Activated CD4-positive, alpha-beta T cell treated with anti-CD3 and anti-CD28 coated beads, Interleukin-2, Interleukin-4, amounts not matched to agents 100 ng/mL and 50 ng/mL, durations not matched to agents 16 hours and 8 hours (primary cell): ENCODE results near the gene OST4.

Source experiments
- DNase-seq: peaks from one replicate; pipeline ENCODE4 v3.0.0-alpha.2; 2020; ENCODE audit warnings: low spot score

Gene OST4

GRCh38 chr2:27051902-27052645 is 19.4 kb downstream of the OST4 start:
- DNase-seq, result peak; percentile 15

DNA sequence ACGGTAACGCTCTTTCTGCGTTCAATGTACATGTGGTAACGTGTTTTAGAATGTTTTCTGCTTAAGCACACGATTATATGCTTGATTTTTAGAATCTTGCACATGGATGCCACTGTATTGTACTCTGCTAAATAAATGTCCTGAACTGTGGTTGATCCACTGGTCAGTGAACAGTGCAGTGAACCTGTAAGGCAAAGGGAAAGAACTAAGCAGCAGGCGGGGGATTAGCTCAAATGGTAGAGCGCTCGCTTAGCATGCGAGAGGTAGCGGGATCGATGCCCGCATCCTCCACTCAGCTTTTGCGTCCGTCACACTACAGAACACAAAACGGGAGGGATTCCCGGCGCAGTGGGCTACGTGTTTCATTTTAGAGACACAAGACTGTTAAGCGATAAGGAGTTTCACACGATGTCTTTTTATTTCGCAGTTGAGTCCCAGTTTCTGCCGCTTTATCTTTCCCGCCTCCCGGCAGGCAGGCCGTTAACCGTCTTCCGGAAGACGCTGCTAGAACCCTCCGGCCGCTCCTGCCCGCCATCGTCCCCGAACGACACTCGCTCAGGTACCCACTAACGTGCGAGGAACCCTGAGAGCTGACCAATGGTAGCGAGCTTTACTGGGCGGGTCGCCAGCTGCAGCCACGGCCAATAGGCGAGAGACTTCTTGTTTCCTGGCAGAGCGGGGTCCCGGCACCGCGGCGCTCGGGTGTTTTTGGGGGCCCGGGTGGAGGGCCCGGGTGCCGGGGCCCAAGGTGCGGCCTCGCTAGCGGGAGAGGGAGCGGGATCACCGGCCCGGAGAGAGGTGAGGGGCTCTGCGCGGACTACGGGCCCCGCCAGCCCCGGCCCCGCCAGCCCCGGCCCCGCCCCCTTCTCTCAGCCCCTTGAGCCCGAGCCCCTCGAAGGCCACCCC is 20.2 kb downstream of the OST4 start, which contains the start of gene AGBL5:
AGBL5 (plus strand) TSS at position 673 of the 906 bp plus-strand sequence. CDS start 1,291 bp downstream, outside the sequence.
- peak; percentile 98 for DNase-seq

GRCh38 chr2:27050281-27050995 is 21.0 kb downstream of the OST4 start:
- DNase-seq, result peak; percentile 90

- peak; percentile 55 for DNase-seq
These were observed 21.8 kb downstream of the OST4 start for GRCh38 chr2:27049422-27050280.

DNA sequence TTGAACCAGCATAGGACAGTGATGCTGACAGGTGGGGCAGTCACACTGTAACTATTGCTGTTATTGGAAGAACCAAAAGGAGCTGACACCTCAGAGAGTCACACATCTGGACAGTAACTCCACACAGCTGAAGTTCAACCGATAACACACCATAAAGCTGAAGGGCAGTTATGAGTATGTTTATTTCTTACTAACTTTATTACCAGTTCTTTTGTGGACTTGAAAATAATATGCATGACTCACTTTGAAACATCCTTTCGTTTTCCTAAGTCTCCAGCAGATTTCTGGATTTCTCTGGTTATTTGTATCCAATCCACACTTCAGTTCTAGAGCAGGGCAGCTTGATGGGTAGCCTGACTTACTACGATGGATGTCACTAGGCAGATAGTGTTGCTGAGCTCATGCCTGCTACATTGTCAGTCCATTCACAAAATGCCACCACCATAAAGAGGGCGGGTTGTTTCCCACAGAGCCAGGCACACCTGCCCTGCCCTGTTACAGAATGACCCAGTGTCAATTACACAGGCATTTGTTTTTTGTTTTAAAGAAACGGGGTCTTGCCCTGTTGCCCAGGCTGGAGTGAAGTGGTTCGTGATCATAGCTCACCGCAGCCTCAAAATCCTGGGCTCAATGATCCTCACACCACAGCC is 28.3 kb downstream of the OST4 start:
- DNase-seq, result no peak

GRCh38 chr2:27042159-27042661 is 29.2 kb downstream of the OST4 start:
- DNase-seq, result no peak

GRCh38 chr2:27041752-27042151 is 29.7 kb downstream of the OST4 start:
- no peak for DNase-seq

DNA sequence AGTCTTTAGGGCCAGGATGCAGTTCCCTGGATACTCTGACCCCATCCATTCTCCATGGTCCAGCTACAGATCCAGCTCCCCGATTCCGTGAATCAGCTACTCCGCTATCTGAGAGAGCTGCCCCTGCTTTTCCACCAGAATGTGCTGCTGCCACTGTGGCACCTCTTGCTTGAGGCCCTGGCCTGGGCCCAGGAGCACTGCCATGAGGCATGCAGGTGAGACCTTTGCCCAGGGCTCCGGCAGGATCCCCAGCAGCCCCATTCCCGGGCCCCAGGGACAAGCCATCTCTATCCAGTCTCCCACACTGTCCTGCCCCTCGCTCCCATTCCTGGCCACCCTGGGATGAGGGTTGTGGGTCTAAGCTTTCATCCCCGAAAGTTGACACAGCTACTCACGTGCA is 31.2 kb downstream of the OST4 start:
- no peak for DNase-seq

- no peak for DNase-seq
These were observed 31.6 kb downstream of the OST4 start for GRCh38 chr2:27039871-27040270.

GRCh38 chr2:27039426-27039825 is 32.0 kb downstream of the OST4 start:
- DNase-seq, result no peak

- no peak for DNase-seq
These were observed 32.7 kb downstream of the OST4 start for GRCh38 chr2:27038631-27039339.

DNA sequence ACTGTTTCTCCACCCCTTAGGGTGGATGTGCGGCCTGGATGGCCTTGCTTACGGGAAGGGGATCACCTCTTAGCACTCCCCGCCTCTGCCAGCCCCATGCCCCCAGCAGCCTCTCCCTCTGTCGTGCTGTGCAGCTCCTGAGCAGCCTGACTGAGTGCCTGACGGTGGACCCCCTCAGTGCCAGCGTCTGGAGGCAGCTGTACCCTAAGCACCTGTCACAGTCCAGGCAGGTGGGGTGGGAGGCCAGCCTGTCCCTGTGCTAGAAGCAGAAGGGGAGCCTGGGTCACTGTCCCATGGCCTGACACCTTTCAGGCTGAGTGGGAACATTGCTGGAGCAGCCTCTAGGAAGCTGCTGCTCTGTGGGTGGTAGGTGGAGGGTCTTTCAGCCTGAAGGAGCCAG is 33.4 kb downstream of the OST4 start:
- no peak for DNase-seq

GRCh38 chr2:27033253-27033852 is 38.1 kb downstream of the OST4 start:
- no peak for DNase-seq

GRCh38 chr2:27032495-27033252 is 38.8 kb downstream of the OST4 start, which contains the start of gene TMEM214:
TSS of gene TMEM214 (plus strand) at chr2:27032965. CDS start at chr2:27033016, 51 bp downstream.
- peak; percentile 90 for DNase-seq

DNA sequence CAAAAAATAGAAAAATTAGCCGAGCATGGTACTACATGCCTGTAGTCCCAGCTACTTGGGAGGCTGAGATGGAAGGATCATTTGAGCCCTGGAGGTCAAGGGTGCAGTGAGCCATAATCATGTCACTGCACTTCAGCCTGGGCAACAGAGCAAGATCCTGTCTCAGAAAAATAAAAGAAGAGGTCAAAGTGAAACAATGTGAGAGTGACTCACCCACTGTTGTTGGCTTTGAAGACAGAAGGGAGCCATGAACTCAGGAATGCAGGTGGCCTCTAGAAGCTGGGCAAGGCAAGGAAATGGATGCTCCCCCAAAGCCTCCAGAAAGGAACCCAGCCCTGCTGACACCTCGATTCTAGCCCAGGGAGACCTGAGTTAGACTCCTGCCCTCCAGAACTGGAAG is 42.4 kb downstream of the OST4 start:
- DNase-seq, result no peak

GRCh38 chr2:27027211-27027651 is 44.2 kb downstream of the OST4 start:
- DNase-seq, result no peak

- DNase-seq, result no peak
These were observed 45.3 kb downstream of the OST4 start for GRCh38 chr2:27025861-27026851.
